ENCODE results near the gene CEP152.

CEP152 gene

GRCh38 chr15:48774484-48774883, 36.4 kb downstream of the CEP152 start:
- DNase-seq (ENCODE audit: low read depth in 1 of 2, low spot score in 1 of 2) = no peak

GRCh38 chr15:48766196-48766595, 44.7 kb downstream of the CEP152 start:
- no peak for DNase-seq (ENCODE audit: low read depth in 1 of 2, low spot score in 1 of 2)

- no peak for DNase-seq (ENCODE audit: low read depth in 1 of 2, low spot score in 1 of 2)
These were observed 45.8 kb downstream of the CEP152 start for GRCh38 chr15:48765022-48765421.

GRCh38 chr15:48761393-48762158, 49.3 kb downstream of the CEP152 start:
- no peak for DNase-seq (ENCODE audit: low read depth in 1 of 2, low spot score in 1 of 2)

GRCh38 chr15:48759921-48760320, 50.9 kb downstream of the CEP152 start:
- DNase-seq (ENCODE audit: low read depth in 1 of 2, low spot score in 1 of 2) = no peak

- no peak for DNase-seq (ENCODE audit: low read depth in 1 of 2, low spot score in 1 of 2)
These were observed 53.2 kb downstream of the CEP152 start for GRCh38 chr15:48757661-48758060.

GRCh38 chr15:48754011-48754410, 56.9 kb downstream of the CEP152 start:
- DNase-seq (ENCODE audit: low read depth in 1 of 2, low spot score in 1 of 2) = no peak

GRCh38 chr15:48751595-48751994, 59.3 kb downstream of the CEP152 start:
- no peak for DNase-seq (ENCODE audit: low read depth in 1 of 2, low spot score in 1 of 2)

GRCh38 chr15:48748535-48748934, 62.3 kb downstream of the CEP152 start:
- DNase-seq (ENCODE audit: low read depth in 1 of 2, low spot score in 1 of 2) = no peak

- DNase-seq (ENCODE audit: low read depth in 1 of 2, low spot score in 1 of 2) = no peak
These were observed 77.3 kb downstream of the CEP152 start for GRCh38 chr15:48733615-48734014.

- no peak for DNase-seq (ENCODE audit: low read depth in 1 of 2, low spot score in 1 of 2)
These were observed 80.4 kb downstream of the CEP152 start for GRCh38 chr15:48730506-48730905.

- DNase-seq (ENCODE audit: low read depth in 1 of 2, low spot score in 1 of 2) = no peak
These were observed 86.9 kb downstream of the CEP152 start for GRCh38 chr15:48723969-48724368.

- no peak for DNase-seq (ENCODE audit: low read depth in 1 of 2, low spot score in 1 of 2)
These were observed 87.9 kb downstream of the CEP152 start for GRCh38 chr15:48722764-48723661.

GRCh38 chr15:48721061-48721810, 89.6 kb downstream of the CEP152 start:
- DNase-seq (ENCODE audit: low read depth in 1 of 2, low spot score in 1 of 2) = no peak

GRCh38 chr15:48720646-48721045, 90.2 kb downstream of the CEP152 start:
- DNase-seq (ENCODE audit: low read depth in 1 of 2, low spot score in 1 of 2) = no peak

GRCh38 chr15:48719668-48720067, 91.2 kb downstream of the CEP152 start:
- DNase-seq (ENCODE audit: low read depth in 1 of 2, low spot score in 1 of 2) = no peak

GRCh38 chr15:48718646-48719045, 92.2 kb downstream of the CEP152 start:
- no peak for DNase-seq (ENCODE audit: low read depth in 1 of 2, low spot score in 1 of 2)

- DNase-seq (ENCODE audit: low read depth in 1 of 2, low spot score in 1 of 2) = no peak
These were observed 93.4 kb downstream of the CEP152 start for GRCh38 chr15:48717458-48717857.

- no peak for DNase-seq (ENCODE audit: low read depth in 1 of 2, low spot score in 1 of 2)
These were observed 98.3 kb downstream of the CEP152 start for GRCh38 chr15:48712546-48712945.

GRCh38 chr15:48710952-48711495, 99.8 kb downstream of the CEP152 start:
- DNase-seq (ENCODE audit: low read depth in 1 of 2, low spot score in 1 of 2) = no peak

- no peak for DNase-seq (ENCODE audit: low read depth in 1 of 2, low spot score in 1 of 2)
These were observed 102.2 kb downstream of the CEP152 start for GRCh38 chr15:48708641-48709040.
